AG04450 (cell line): Measurements from ENCODE around the gene KIAA1958. TPM values are rescaled to one million over a fixed set of nuclear protein-coding genes. Genes with fewer than 3 reads are reported as not detected.

Experiments
- CTCF ChIA-PET: fragments of 300-600, 350-600 bp; formaldehyde crosslinking; extraction: SDS; loops from one replicate; lab custom pipeline; 2022; ENCODE audit warnings: antibody characterized with exemption, inconsistent platforms; lab: Charles Lee
- POLR2A ChIA-PET: fragments of 350-600 bp; formaldehyde crosslinking; extraction: SDS; loops from one replicate; lab custom pipeline; 2021; ENCODE audit warnings: antibody characterized with exemption, inconsistent platforms; lab: Yijun Ruan, JAX
- DNase-seq: peaks from one replicate; pipeline ENCODE4 v3.0.0-alpha.2; 2011; ENCODE audit warnings: low read depth, low spot score
- H3K27ac ChIP-seq: one replicate; pipeline ENCODE4 v1.5.1; 2012; ENCODE audit warnings: low read depth, low read length, control low read depth
- H3K27me3 ChIP-seq: one replicate; pipeline ENCODE4 v1.6.0; 2012; ENCODE audit warnings: low read length; ENCODE audit not compliant: control insufficient read depth, insufficient read depth
- H3K4me3 ChIP-seq: 2 replicates; pipeline ENCODE4 v1.5.1; 2011; ENCODE audit warnings: mild to moderate bottlenecking, low read depth, low read length, control low read depth
- H3K9me3 ChIP-seq: 2 replicates; pipeline ENCODE4 v1.5.1; 2012; ENCODE audit warnings: low read length; ENCODE audit not compliant: control insufficient read depth, insufficient read depth
- CTCF ChIP-seq: IDR thresholded peaks from 2 replicates; pipeline ENCODE4 v1.5.1; 2011; ENCODE audit warnings: low read depth, low read length, control low read depth, inconsistent platforms
- polyA plus RNA-seq: library from polyadenylated mRNA; depleted of rRNA; stranded (reverse); fragments of >200 nt; gene quantifications from 2 replicates; pipeline ENCODE4 v1.2.3, GENCODE V29; 2011

The KIAA1958 gene
- polyA plus RNA-seq, 1 experiment = 0.88 TPM

GRCh38 chr9:112530751-112531205, 44.2 kb downstream of the KIAA1958 start:
- H3K4me3 ChIP-seq = no peak overlapping the region
- DNase-seq = no peak
- no peak overlapping the region for H3K27ac ChIP-seq
- CTCF ChIA-PET = no interaction called here
- no peaks in the 10 kb centered on the region for H3K9me3 ChIP-seq
- POLR2A ChIA-PET = interaction anchor here (0.5 kb wide), 1 partner anchor 42 kb away, joined by 4 read pairs; no protein-coding TSS in a partner anchor
- TF ChIP-seq CTCF = no peak
- no peaks in the 10 kb centered on the region for H3K27me3 ChIP-seq

- no peak overlapping the region for H3K27ac ChIP-seq
- ChIA-PET CTCF (interaction anchor here (1.2 kb wide), 1 partner anchor 36 kb away, joined by 3 read pairs; no protein-coding TSS in a partner anchor), POLR2A (interaction anchor here (0.6 kb wide), 1 partner anchor 972 kb away, joined by 9 read pairs; no protein-coding TSS in a partner anchor)
- no peak overlapping the region for H3K4me3 ChIP-seq
- H3K9me3 ChIP-seq = no peaks in the 10 kb centered on the region
- no peak for DNase-seq
- no peaks in the 10 kb centered on the region for H3K27me3 ChIP-seq
- TF ChIP-seq CTCF = no peak
Measured at GRCh38 chr9:112531666-112532282, 45.1 kb downstream of the KIAA1958 start.

DNA sequence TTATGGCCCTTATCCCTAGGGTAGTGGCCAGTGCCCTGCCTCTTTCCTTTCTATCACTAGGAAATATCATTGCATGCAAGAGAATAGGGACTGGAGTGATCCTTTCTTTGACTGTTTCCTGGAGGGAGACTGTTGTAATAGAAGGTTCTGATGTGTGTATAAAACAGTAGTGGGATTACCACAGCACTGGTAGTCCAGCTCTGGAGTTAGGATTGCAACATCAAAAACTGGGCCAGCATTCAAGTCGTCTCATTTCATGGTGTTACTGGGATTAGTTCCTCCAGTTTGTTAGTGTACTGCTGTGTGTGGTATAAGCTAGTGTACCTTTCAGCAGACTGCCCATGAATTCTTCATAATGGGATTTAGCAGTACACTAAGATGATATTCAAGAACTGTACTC, 45.8 kb downstream of the KIAA1958 start:
- peak; percentile 41 for DNase-seq
- ChIA-PET CTCF (interaction anchor here (1.2 kb wide), 1 partner anchor 36 kb away, joined by 3 read pairs; no protein-coding TSS in a partner anchor), POLR2A (interaction anchor here (0.6 kb wide), 1 partner anchor 972 kb away, joined by 9 read pairs; no protein-coding TSS in a partner anchor)
- Histone ChIP-seq H3K27me3 (no peaks in the 10 kb centered on the region), H3K9me3 (no peaks in the 10 kb centered on the region), H3K4me3 (no peak overlapping the region), H3K27ac (no peak overlapping the region)
- TF ChIP-seq CTCF = no peak

DNA sequence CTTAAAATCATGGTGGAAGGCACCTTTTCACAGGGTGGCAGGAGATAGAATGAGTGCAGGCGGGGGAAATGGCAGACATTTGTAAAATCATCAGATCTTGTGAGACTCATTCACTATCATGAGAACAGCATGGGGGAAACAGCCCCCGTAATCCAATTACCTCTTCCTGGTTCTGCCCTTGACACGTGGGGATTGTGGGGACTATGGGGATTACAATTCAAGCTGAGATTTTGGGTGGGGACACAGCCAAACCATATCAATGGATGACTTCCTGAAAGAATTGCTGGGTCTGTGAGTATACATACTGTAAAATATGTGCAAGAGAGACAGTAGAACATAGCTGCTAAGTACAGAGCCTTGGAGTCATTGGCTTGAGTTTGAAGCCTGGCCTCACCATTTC, 47.0 kb downstream of the KIAA1958 start:
- CTCF ChIA-PET = no interaction called here
- H3K27ac ChIP-seq = no peak overlapping the region
- no peaks in the 10 kb centered on the region for H3K27me3 ChIP-seq
- H3K4me3 ChIP-seq = no peak overlapping the region
- DNase-seq = no peak
- TF ChIP-seq CTCF = no peak
- POLR2A ChIA-PET = no interaction called here
- H3K9me3 ChIP-seq = no peaks in the 10 kb centered on the region

DNA sequence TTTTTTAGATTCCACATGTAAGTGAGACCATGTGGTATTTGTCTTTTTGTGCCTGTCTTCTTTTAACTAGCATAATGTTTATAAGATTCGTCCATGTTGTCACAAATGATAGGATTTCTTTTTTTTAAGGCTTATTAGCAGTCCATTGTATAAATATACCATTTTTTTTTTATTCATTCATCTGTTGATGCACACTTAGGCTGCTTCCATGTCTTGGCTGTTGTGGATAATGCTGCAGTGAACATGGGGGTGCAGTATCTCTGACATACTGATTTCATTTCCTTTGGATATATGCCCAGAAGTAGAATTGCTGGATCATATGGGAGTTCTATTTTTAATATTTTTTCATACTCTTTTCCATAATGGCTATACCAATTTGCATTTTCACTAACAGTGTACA, 48.7 kb downstream of the KIAA1958 start:
- no peak for TF ChIP-seq CTCF
- Histone ChIP-seq H3K4me3 (no peak overlapping the region), H3K27ac (no peak overlapping the region), H3K9me3 (no peaks in the 10 kb centered on the region), H3K27me3 (no peaks in the 10 kb centered on the region)
- ChIA-PET POLR2A (no interaction called here), CTCF (no interaction called here)
- no peak for DNase-seq
